Measurements from ENCODE around the gene KAZN.

DNA sequence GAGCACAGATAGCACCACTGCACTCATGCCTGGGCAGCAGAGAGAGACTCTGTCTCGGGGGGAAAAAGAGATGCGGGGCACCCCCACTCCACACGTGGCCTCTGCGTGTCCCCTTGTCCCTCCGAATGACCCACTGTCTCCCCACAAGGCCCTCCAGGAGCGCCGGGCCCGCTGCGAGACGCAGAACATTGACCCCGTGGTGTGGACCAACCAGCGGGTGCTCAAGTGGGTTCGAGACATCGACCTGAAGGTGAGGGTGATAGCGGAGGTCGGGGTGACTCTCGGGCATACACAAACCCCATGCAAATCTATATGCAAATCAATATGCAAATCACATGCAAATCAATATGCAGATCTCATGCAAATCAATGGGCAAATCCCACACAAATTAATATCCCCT is 504.7 kb downstream of the KAZN start:
- no peak for TF ChIP-seq POLR2A (IDR thresholded peaks at IDR 0.05)
- TF ChIP-seq, protein P1, sequence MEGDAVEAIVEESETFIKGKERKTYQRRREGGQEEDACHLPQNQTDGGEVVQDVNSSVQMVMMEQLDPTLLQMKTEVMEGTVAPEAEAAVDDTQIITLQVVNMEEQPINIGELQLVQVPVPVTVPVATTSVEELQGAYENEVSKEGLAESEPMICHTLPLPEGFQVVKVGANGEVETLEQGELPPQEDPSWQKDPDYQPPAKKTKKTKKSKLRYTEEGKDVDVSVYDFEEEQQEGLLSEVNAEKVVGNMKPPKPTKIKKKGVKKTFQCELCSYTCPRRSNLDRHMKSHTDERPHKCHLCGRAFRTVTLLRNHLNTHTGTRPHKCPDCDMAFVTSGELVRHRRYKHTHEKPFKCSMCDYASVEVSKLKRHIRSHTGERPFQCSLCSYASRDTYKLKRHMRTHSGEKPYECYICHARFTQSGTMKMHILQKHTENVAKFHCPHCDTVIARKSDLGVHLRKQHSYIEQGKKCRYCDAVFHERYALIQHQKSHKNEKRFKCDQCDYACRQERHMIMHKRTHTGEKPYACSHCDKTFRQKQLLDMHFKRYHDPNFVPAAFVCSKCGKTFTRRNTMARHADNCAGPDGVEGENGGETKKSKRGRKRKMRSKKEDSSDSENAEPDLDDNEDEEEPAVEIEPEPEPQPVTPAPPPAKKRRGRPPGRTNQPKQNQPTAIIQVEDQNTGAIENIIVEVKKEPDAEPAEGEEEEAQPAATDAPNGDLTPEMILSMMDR (IDR thresholded peaks at IDR 0.05 in 8 of 11, conservative IDR thresholded peaks at IDR 0.05 in 3 of 11): no peak
